ENCODE measurements around the gene MAX.

The MAX gene

GRCh38 chr14:65117769-65118745 is 15.7 kb upstream of the MAX start:
- Mint-ChIP-seq H3K36me3 (peaks cover 0 to 5% of the 10 kb centered on the region in 2 donors), H3K27me3 (no peaks in the 10 kb centered on the region), H3K27ac (no peak overlapping the region), H3K4me3 (no peak overlapping the region), H3K4me1 (peaks cover 0 to 4% of the 10 kb centered on the region in 2 donors), H3K9me3 (peaks cover 3 to 4% of the 10 kb centered on the region in 2 donors)
- ATAC-seq (replicated peaks) (no peak), DNase-seq (no peak)

DNA sequence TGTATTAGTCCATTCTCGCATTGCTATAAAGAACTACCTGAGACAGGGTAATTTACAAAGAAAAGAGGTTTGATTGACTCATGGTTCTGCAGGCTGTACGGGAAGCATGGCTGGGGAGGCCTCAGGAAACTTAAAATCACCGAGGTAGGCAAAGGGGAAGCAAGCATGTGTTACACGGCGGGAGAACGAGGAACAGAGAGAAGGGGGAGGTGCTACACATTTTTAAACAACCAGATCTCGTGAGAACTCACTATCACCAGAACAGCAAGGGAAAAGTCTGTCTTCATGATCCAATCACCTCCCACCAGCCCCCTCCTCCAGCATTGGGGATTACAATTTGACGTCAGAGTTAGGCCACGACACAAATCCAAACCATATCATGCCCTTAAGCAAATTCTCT is 13.3 kb upstream of the MAX start:
- DNase-seq (no peak), ATAC-seq (replicated peaks) (peak; percentile 49 to 52)
- H3K4me3 Mint-ChIP-seq: no peak overlapping the region
- no peaks in the 10 kb centered on the region for H3K27me3 Mint-ChIP-seq
- peaks cover 0 to 4% of the 10 kb centered on the region in 2 donors for H3K4me1 Mint-ChIP-seq
- no peak overlapping the region for H3K27ac Mint-ChIP-seq
- peaks cover 3 to 4% of the 10 kb centered on the region in 2 donors for H3K9me3 Mint-ChIP-seq
- peaks cover 0 to 5% of the 10 kb centered on the region in 2 donors for H3K36me3 Mint-ChIP-seq

DNA sequence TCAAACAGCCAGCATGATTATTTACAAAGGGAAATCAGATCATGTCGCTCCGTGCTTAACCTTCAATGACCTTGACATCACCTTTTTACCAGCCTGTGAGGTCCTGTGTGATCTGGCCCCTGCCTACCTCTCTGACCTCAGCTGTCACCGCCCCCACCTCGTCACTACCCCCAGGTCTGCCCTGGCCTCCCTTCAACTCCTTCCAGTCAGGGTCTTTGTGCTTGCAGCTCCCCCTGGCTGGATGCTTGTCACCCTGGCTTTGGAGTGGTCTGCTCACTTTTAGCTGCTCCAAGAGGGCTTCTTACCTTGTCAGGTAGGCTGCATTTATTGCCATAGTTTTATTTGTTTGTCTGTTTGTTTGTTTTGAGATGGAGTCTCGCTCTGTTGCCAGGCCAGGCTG is 8.2 kb upstream of the MAX start:
- Mint-ChIP-seq H3K27ac (no peak overlapping the region), H3K4me1 (peaks cover 0 to 1% of the 10 kb centered on the region in 2 donors), H3K36me3 (peaks cover 0 to 2% of the 10 kb centered on the region in 2 donors), H3K27me3 (no peaks in the 10 kb centered on the region), H3K9me3 (peaks cover 1 to 2% of the 10 kb centered on the region in 2 donors), H3K4me3 (no peak overlapping the region)
- ATAC-seq (replicated peaks) (no peak), DNase-seq (no peak)

DNA sequence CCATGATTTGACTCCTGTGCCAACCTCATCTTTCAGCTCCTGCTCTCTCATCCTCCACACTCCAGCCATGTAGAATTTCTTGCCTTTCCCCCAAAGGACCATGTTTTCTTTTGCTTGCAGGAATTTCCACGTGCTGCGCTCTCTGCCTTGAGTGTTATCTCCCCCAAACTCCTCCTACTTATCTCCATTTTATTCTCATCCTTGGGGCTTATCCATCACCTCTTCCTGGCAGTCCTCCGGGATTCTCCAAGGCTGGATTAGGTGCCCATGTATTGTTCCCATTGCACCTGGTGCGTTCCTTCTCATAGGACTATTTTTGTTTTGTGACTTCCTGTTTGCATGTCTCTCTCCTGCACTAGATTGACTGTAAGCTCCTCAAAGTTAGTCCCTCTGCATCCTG is 7.0 kb upstream of the MAX start:
- ATAC-seq (replicated peaks): no peak
- no peak for DNase-seq
- Mint-ChIP-seq H3K4me1 (no peaks in the 10 kb centered on the region), H3K27me3 (no peaks in the 10 kb centered on the region), H3K27ac (no peak overlapping the region), H3K36me3 (no peaks in the 10 kb centered on the region), H3K9me3 (no peaks in the 10 kb centered on the region), H3K4me3 (no peak overlapping the region)

DNA sequence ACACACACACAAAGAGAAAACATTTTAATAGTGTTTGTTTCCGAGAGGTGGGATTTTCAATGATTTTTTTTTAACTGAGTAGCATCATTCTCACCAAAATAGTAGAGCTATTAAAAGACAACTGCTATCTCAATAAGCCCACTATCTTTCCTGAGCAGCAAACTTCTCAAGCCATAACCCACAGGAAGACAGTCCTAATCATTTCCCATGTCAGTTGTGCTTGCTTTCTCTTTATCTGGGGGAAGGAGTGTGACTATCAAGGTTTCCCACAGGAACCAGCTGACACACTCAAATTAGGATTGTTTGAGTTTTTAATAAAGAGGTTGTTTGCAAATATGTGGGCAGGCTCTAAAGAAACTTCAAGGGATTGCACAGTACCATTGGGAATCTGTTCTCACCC is 4.9 kb upstream of the MAX start:
- no peak overlapping the region for H3K4me3 Mint-ChIP-seq
- no peaks in the 10 kb centered on the region for H3K9me3 Mint-ChIP-seq
- DNase-seq: no peak

GRCh38 chr14:65106736-65107135 is 4.4 kb upstream of the MAX start:
- Mint-ChIP-seq H3K9me3 (no peaks in the 10 kb centered on the region), H3K27ac (no peak overlapping the region), H3K4me3 (no peak overlapping the region), H3K4me1 (peaks cover 4 to 6% of the 10 kb centered on the region in 2 donors), H3K27me3 (no peaks in the 10 kb centered on the region), H3K36me3 (peaks cover 0 to 4% of the 10 kb centered on the region in 2 donors)
- DNase-seq (no peak), ATAC-seq (replicated peaks) (no peak)

More for the DNA sequence above, 4.9 kb upstream of the MAX start:
- H3K27ac Mint-ChIP-seq: no peak overlapping the region
- H3K27me3 Mint-ChIP-seq: no peaks in the 10 kb centered on the region
- H3K4me1 Mint-ChIP-seq: peaks cover 4 to 6% of the 10 kb centered on the region in 2 donors
- no peak for ATAC-seq (replicated peaks)
- peaks cover 0 to 3% of the 10 kb centered on the region in 2 donors for H3K36me3 Mint-ChIP-seq

- no peak for ATAC-seq (replicated peaks)
- Mint-ChIP-seq H3K9me3 (no peaks in the 10 kb centered on the region), H3K36me3 (peaks cover 0 to 4% of the 10 kb centered on the region in 2 donors), H3K4me1 (peaks cover 4 to 7% of the 10 kb centered on the region in 2 donors), H3K27me3 (no peaks in the 10 kb centered on the region), H3K4me3 (no peak overlapping the region), H3K27ac (no peak overlapping the region)
- DNase-seq: no peak
Observed at GRCh38 chr14:65106316-65106715, 4.0 kb upstream of the MAX start.

GRCh38 chr14:65104791-65105190 is 2.5 kb upstream of the MAX start:
- no peak for ATAC-seq (replicated peaks)
- H3K36me3 Mint-ChIP-seq: peaks cover 2 to 9% of the 10 kb centered on the region in 2 donors
- no peaks in the 10 kb centered on the region for H3K27me3 Mint-ChIP-seq
- peaks cover 12 to 18% of the 10 kb centered on the region in 2 donors for H3K4me1 Mint-ChIP-seq
- no peaks in the 10 kb centered on the region for H3K9me3 Mint-ChIP-seq
- no peak overlapping the region for H3K4me3 Mint-ChIP-seq
- H3K27ac Mint-ChIP-seq: no peak overlapping the region
- DNase-seq: no peak

DNA sequence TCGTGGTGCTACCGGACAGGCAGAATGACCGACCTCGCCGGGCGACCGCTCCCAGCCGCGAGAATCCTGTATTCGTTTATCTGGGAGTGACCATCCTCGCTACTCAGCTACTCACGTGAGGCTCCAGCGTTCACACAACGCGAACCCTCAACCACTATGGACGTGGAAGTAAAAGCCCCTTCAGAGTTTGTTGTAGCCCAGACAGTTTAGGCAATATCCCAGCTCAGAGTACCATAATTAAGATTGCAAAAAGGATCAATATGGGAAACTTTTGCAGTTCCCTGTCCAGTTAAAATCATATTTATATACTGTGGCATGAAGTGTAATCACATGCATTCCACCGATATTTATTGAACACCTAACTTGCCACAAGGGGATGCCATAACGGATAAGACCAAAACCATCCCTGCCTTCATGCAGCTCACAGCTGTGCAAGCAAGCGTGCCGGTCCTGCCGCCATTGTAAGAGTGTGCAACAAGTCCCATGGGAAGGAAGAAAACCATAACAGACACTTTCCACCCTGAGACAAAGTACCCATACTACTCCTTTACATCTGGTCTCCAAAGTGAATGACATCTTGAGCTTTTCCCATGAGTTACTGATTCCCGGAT is 938 bp upstream of the MAX start:
- Mint-ChIP-seq H3K9me3 (no peaks in the 10 kb centered on the region), H3K27me3 (no peaks in the 10 kb centered on the region), H3K4me1 (peaks cover 16 to 27% of the 10 kb centered on the region in 2 donors), H3K36me3 (peaks cover 2 to 9% of the 10 kb centered on the region in 2 donors), H3K4me3 (peak overlapping the region; percentile 85 to 90), H3K27ac (peak overlapping the region; percentile 43)
- ATAC-seq (replicated peaks) (peak in 1 of 2 donors; percentile 7), DNase-seq (peak; percentile 5)

DNA sequence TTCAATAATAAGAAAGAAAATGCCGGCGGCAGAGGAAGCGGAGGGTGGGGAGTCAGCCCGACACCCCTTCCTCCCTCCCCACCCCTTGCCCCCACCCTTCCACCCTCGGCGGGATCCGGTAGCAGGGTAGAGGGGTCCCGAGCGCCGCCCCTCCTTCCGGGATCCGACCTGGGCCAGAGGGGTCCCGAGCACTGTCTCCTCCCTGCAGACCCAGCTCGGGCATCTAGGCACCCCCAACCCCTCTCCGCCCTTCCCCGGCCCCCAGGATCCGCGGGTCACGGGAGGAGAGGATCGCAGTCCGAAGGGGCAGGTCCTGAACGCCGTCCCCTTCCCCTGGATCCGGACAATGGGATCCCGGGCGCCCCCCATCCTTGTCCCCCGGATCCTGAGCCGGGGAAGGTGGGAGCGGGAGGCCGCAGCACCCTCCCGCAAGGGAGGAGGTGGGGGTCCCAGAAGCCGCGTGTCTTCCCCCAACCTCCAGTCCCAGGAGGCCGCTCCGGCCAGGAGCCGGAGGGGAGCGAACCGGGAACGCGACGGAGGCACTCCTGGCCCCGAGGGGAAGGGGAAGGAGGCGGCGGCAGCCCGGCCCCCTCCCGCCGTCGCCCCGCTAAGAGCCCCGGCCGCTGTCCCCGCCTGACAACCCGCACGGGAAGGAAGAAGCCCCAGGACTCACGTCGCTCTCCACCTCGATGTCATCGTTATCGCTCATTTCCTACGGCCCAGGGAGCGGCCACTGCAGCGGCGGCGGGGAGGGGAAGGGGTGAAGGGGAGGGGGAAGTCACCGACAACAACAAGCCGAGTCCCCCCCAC is 481 bp downstream of the MAX start:
- Mint-ChIP-seq H3K4me1 (peaks cover 18 to 33% of the 10 kb centered on the region in 2 donors), H3K36me3 (peaks cover 2 to 13% of the 10 kb centered on the region in 2 donors), H3K4me3 (peak overlapping the region; percentile 85 to 90), H3K27ac (peak overlapping the region; percentile 90), H3K9me3 (no peaks in the 10 kb centered on the region), H3K27me3 (no peaks in the 10 kb centered on the region)
- DNase-seq (no peak), ATAC-seq (replicated peaks) (no peak)

- DNase-seq (no peak), ATAC-seq (replicated peaks) (no peak)
- peaks cover 25 to 42% of the 10 kb centered on the region in 2 donors for H3K4me1 Mint-ChIP-seq
Observed at GRCh38 chr14:65100922-65101541, 1.3 kb downstream of the MAX start.

DNA sequence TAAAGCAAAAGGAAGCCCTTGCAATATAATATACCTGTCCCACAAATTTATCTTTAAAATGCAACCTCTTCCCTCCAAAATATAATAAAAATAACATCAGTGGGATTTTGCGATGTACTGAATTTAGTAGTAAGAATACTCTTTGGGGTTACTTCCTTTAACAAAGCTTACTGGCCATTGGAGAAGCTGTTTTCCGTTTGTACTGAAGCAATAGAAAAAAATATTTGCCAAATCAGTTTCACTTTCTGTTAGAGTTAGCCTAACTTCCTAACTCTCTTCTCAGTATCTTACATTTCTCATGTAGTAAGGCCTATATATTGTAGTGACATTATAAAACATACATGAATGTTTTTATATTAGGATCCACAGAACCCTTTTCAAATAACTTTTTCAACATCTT is 3.7 kb downstream of the MAX start:
- DNase-seq (no peak), ATAC-seq (replicated peaks) (no peak)
- peak overlapping the region; percentile 41 to 75 for H3K4me3 Mint-ChIP-seq
- H3K27ac Mint-ChIP-seq: peak overlapping the region; percentile 48
- H3K27me3 Mint-ChIP-seq: no peaks in the 10 kb centered on the region
- H3K4me1 Mint-ChIP-seq: peaks cover 35 to 65% of the 10 kb centered on the region in 2 donors
- no peaks in the 10 kb centered on the region for H3K9me3 Mint-ChIP-seq
- H3K36me3 Mint-ChIP-seq: peaks cover 9 to 32% of the 10 kb centered on the region in 2 donors

More at GRCh38 chr14:65100922-65101541, 1.3 kb downstream of the MAX start:
- H3K27ac Mint-ChIP-seq: peak overlapping the region; percentile 92
- H3K27me3 Mint-ChIP-seq: no peaks in the 10 kb centered on the region
- H3K9me3 Mint-ChIP-seq: no peaks in the 10 kb centered on the region
- H3K4me3 Mint-ChIP-seq: peak overlapping the region; percentile 85 to 90
- H3K36me3 Mint-ChIP-seq: peaks cover 2 to 18% of the 10 kb centered on the region in 2 donors

GRCh38 chr14:65096323-65097089 is 5.8 kb downstream of the MAX start:
- ATAC-seq (replicated peaks) (no peak), DNase-seq (no peak)
- no peaks in the 10 kb centered on the region for H3K27me3 Mint-ChIP-seq
- H3K27ac Mint-ChIP-seq: peak overlapping the region; percentile 47
- H3K9me3 Mint-ChIP-seq: no peaks in the 10 kb centered on the region
- peaks cover 14 to 35% of the 10 kb centered on the region in 2 donors for H3K36me3 Mint-ChIP-seq
- peaks cover 32 to 62% of the 10 kb centered on the region in 2 donors for H3K4me1 Mint-ChIP-seq
- H3K4me3 Mint-ChIP-seq: no peak overlapping the region

Data from stimulated activated naive B cell treated with anti-CD40 and anti-IgM and Interleukin-4, amounts not matched to agents 10 μg/mL and 1 μg/mL and 100 μg/mL, for 72 hours (primary cell).